HEK293T (cell line): ENCODE results near the gene LSR.

Source experiments
- BHLHE40 ChIP-seq: fragments of 450-650 bp; IDR thresholded peaks from 2 replicates; pipeline ENCODE4 v1.6.1; 2016; ENCODE audit warnings: mild to moderate bottlenecking, moderate library complexity, borderline replicate concordance
- FOXA1 ChIP-seq: fragments of 450-650 bp; IDR thresholded peaks from 2 replicates; pipeline ENCODE4 v1.6.1; 2016; ENCODE audit warnings: mild to moderate bottlenecking
- FOXK2 ChIP-seq: fragments of 450-650 bp; IDR thresholded peaks from 2 replicates; pipeline ENCODE4 v1.6.1; 2016; ENCODE audit warnings: mild to moderate bottlenecking
- SP1 ChIP-seq: fragments of 450-650 bp; IDR thresholded peaks from 2 replicates; pipeline ENCODE4 v1.6.1; 2017
- SUZ12 ChIP-seq: fragments of 450-650 bp; IDR thresholded peaks from 2 replicates; pipeline ENCODE4 v1.6.1; 2016; ENCODE audit warnings: mild to moderate bottlenecking

DNA sequence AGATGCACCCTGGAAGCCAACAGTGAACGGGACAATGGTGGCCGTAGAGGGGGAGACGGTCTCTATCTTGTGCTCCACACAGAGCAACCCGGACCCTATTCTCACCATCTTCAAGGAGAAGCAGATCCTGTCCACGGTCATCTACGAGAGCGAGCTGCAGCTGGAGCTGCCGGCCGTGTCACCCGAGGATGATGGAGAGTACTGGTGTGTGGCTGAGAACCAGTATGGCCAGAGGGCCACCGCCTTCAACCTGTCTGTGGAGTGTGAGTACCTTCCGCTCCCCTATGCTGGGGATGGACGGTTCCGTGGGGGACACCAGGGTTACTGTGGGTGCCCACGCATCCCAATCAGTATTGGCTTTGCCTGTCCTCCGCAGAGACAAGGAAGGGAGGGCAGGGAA lies 53.6 kb downstream of the LSR start:
- TF ChIP-seq FOXK2 (no peak), FOXA1 (no peak), BHLHE40 (no peak), SUZ12 (no peak), SP1 (no peak)
